Measurements from ENCODE around the gene LRRC15. TPM values are rescaled to one million over a fixed set of nuclear protein-coding genes. Genes with fewer than 3 reads are reported as not detected.
A peak's percentile ranks its signal among the peaks of the same experiment; 100 is the strongest.

The LRRC15 gene
- total and polyA plus RNA-seq, 2 experiments from 2014 or later, result 0.05 to 0.14 TPM

GRCh38 chr3:194382892-194383223, 13.3 kb upstream of the LRRC15 start:
- no peak overlapping the region for H3K27ac Mint-ChIP-seq
- no peaks in the 10 kb centered on the region for H3K9me3 Mint-ChIP-seq
- H3K9me2 ChIP-seq (ENCODE audit: insufficient read depth), result no peaks in the 10 kb centered on the region
- peak overlapping the region; percentile 64 for H2AFZ ChIP-seq
- no peak for TF ChIP-seq JUNB (IDR thresholded peaks at IDR 0.05; ENCODE audit: unreplicated experiment)
- TF ChIP-seq CTCF (conservative IDR thresholded peaks at IDR 0.05; ENCODE audit: low read depth in 2 of 2), result no peak
- TF ChIP-seq EZH2 (IDR thresholded peaks at IDR 0.05; ENCODE audit: low read depth, unreplicated experiment), result no peak
- TF ChIP-seq EZH2phosphoT487 (IDR thresholded peaks at IDR 0.05; ENCODE audit: unreplicated experiment), result no peak
- no peak for TF ChIP-seq ZNF462 (CRISPR knock-in tag; IDR thresholded peaks at IDR 0.05)
- TF ChIP-seq REST (IDR thresholded peaks at IDR 0.05; ENCODE audit: unreplicated experiment), result no peak
- no peak for TF ChIP-seq CREB1 (CRISPR knock-in tag; IDR thresholded peaks at IDR 0.05; ENCODE audit: low read depth)
- TF ChIP-seq ZNF331 (CRISPR knock-in tag; IDR thresholded peaks at IDR 0.05; ENCODE audit: low read depth), result no peak
- TF ChIP-seq POLR2AphosphoS5 (IDR thresholded peaks at IDR 0.05; ENCODE audit: low read depth), result no peak
- no peak for TF ChIP-seq STAT1 (IDR thresholded peaks at IDR 0.05; ENCODE audit: unreplicated experiment)
- no peak for TF ChIP-seq ETS1 (IDR thresholded peaks at IDR 0.05)
- no peak for TF ChIP-seq ZNF114 (CRISPR knock-in tag; IDR thresholded peaks at IDR 0.05)
- TF ChIP-seq NANOG (IDR thresholded peaks at IDR 0.05; ENCODE audit: borderline replicate concordance), result no peak
- no peak for DNase-seq (ENCODE audit: low spot score)
- no peaks in the 10 kb centered on the region for H3K27me3 ChIP-seq (ENCODE audit: insufficient read depth)
- H3K27me3 Mint-ChIP-seq (ENCODE audit: insufficient read depth, low read depth, poor library complexity), result peaks cover 8% of the 10 kb centered on the region
- H3F3A ChIP-seq (replicated peaks; ENCODE audit: low read depth), result no peaks in the 10 kb centered on the region
- no peaks in the 10 kb centered on the region for H3K79me2 ChIP-seq (replicated peaks; ENCODE audit: insufficient read depth)
- H3K4me3 ChIP-seq, result no peak overlapping the region
- no peaks in the 10 kb centered on the region for H3K36me3 Mint-ChIP-seq (ENCODE audit: low read depth)
- no peaks in the 10 kb centered on the region for H4K20me1 ChIP-seq (replicated peaks; ENCODE audit: insufficient read depth)
- peak; percentile 16 for ATAC-seq
- peaks cover 4% of the 10 kb centered on the region; the same call in 1 of the 2 replicates for H3K4me1 ChIP-seq (ENCODE audit: insufficient read depth)
- H3K36me3 ChIP-seq (ENCODE audit: insufficient read depth), result no peaks in the 10 kb centered on the region
- H3K4me1 Mint-ChIP-seq, result peaks cover 32% of the 10 kb centered on the region
- no peak overlapping the region; the same call in 2 of the 3 replicates for H3K4me3 Mint-ChIP-seq
- no peak overlapping the region for H3K27ac ChIP-seq (ENCODE audit: low read depth)
- H3K4me2 ChIP-seq, result no peak overlapping the region
